T-helper 1 cell (primary cell): Measurements from ENCODE around the gene TRPM7.

Experiments
- DNase-seq, 5 donors: peaks; one replicate each; pipeline ENCODE4 v3.0.0-alpha.2; 2012 to 2020

Gene TRPM7

GRCh38 chr15:50563756-50564155 is 122.8 kb downstream of the TRPM7 start:
- DNase-seq: no peak

- DNase-seq: peak in 1 of 5 donors; percentile 49
Observed at GRCh38 chr15:50562735-50563640, 123.6 kb downstream of the TRPM7 start.

GRCh38 chr15:50558012-50558411 is 128.6 kb downstream of the TRPM7 start:
- DNase-seq: no peak

GRCh38 chr15:50556642-50557371 is 129.8 kb downstream of the TRPM7 start:
- no peak for DNase-seq

GRCh38 chr15:50552238-50552637 is 134.4 kb downstream of the TRPM7 start:
- DNase-seq: no peak

- no peak for DNase-seq
Observed at GRCh38 chr15:50549326-50549725, 137.3 kb downstream of the TRPM7 start.

GRCh38 chr15:50546566-50546965 is 140.0 kb downstream of the TRPM7 start, which contains the start of gene USP50:
Gene USP50, minus strand, starts transcription at chr15:50546666. Its CDS starts 141 bp downstream, at chr15:50546525.
- no peak for DNase-seq

- no peak for DNase-seq
Observed at GRCh38 chr15:50544368-50544767, 142.2 kb downstream of the TRPM7 start.

GRCh38 chr15:50543556-50543955 is 143.0 kb downstream of the TRPM7 start:
- no peak for DNase-seq

GRCh38 chr15:50542887-50543210 is 143.7 kb downstream of the TRPM7 start:
- DNase-seq: no peak

- no peak for DNase-seq
Observed at GRCh38 chr15:50531766-50532165, 154.8 kb downstream of the TRPM7 start.

- no peak for DNase-seq
Observed at GRCh38 chr15:50531163-50531562, 155.4 kb downstream of the TRPM7 start.

GRCh38 chr15:50523851-50524251 is 162.7 kb downstream of the TRPM7 start:
- no peak for DNase-seq

- DNase-seq: no peak
Observed at GRCh38 chr15:50519740-50520425, 166.7 kb downstream of the TRPM7 start.

GRCh38 chr15:50513001-50513400 is 173.6 kb downstream of the TRPM7 start:
- no peak for DNase-seq
